Body of pancreas (tissue), 4 donors: ENCODE results near the gene EDN2.

ENCODE experiments used
- POLR2A ChIP-seq, 3 donors: fragments of 450-650 bp; IDR thresholded peaks; one replicate each; pipeline ENCODE4 v1.6.1; 2016; ENCODE audit warnings: antibody characterized with exemption in 3 of 3, mild to moderate bottlenecking in 2 of 3
- TF ChIP-seq, protein P1 (sequence below), 7 experiments: fragments of 450-650 bp in 4 of 7; fragments of 200-600 bp in 3 of 7; sonication (generic) in 3 of 7; IDR thresholded peaks; one replicate each; pipeline ENCODE4 v1.5.1; 2016 to 2019; ENCODE audit warnings: antibody characterized with exemption in 7 of 7

DNA sequence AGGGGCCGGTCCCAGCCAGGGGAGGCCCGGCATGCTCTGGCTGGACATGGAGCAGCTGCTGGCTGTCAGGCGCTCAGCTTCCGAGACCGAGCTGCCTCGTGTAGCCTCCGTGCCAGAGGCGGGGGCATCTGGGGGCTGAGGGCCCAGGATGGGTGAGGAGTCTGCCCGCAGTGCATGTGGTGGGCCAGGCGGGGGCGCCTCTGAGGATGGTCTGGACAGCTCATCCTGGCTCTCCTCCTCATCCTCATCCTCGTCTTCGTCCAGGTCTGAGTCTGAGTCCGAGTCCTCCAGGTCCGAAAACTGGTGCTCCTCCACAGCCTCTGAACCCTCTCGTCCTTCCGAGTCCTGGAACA, 28.9 kb upstream of the EDN2 start:
- TF ChIP-seq POLR2A (IDR thresholded peaks at IDR 0.05) = no peak
- TF ChIP-seq, protein P1, sequence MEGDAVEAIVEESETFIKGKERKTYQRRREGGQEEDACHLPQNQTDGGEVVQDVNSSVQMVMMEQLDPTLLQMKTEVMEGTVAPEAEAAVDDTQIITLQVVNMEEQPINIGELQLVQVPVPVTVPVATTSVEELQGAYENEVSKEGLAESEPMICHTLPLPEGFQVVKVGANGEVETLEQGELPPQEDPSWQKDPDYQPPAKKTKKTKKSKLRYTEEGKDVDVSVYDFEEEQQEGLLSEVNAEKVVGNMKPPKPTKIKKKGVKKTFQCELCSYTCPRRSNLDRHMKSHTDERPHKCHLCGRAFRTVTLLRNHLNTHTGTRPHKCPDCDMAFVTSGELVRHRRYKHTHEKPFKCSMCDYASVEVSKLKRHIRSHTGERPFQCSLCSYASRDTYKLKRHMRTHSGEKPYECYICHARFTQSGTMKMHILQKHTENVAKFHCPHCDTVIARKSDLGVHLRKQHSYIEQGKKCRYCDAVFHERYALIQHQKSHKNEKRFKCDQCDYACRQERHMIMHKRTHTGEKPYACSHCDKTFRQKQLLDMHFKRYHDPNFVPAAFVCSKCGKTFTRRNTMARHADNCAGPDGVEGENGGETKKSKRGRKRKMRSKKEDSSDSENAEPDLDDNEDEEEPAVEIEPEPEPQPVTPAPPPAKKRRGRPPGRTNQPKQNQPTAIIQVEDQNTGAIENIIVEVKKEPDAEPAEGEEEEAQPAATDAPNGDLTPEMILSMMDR (IDR thresholded peaks at IDR 0.05) = no peak
